K562 (cell line): ENCODE results near the gene LRRC4C. TPM values are rescaled to one million over a fixed set of nuclear protein-coding genes. Genes with fewer than 3 reads are reported as not detected.

Experiments
- ATAC-seq: fragments of 200-7000 bp; cut with Tn5 transposase; 3 replicates; pipeline ENCODE4 v1.9.1; 2020; ENCODE audit warnings: moderate library complexity
- BruUV-seq: library from RNA; stranded (reverse); fragments of 400-500 nt; replicated peaks from 2 replicates; lab custom pipeline; 2021; lab: Mats Ljungman, UMichigan
- CTCF ChIA-PET: fragments of 300-600 bp; formaldehyde crosslinking; extraction: SDS; loops from one replicate; lab custom pipeline; 2021; ENCODE audit warnings: low intra/inter-chr PET ratio; lab: Yijun Ruan, JAX
- POLR2A ChIA-PET: fragments of 300-600, 350-650 bp; sonication (Branson Sonifier 250); formaldehyde crosslinking; extraction: SDS; loops from one replicate; lab custom pipeline; 2021; ENCODE audit warnings: antibody characterized with exemption, inconsistent platforms; lab: Yijun Ruan, JAX
- DNase-seq, 4 experiments: peaks; one replicate each; pipeline versions ENCODE4 v3.0.0 to v3.0.0-alpha.2; 2011 to 2018; ENCODE audit warnings: low spot score in 3 of 4, mixed read lengths in 3 of 4; ENCODE audit errors: extremely low read depth in 1 of 4
- FAIRE-seq: peaks from 2 replicates; lab custom pipeline; 2011; peaks lifted over from hg19 to GRCh38; lab: Jason Lieb, UNC
- H2AFZ ChIP-seq: 2 replicates; pipeline ENCODE4 v1.6.0; 2011; ENCODE audit warnings: low read depth, low read length, control low read depth, inconsistent platforms
- H3K27ac ChIP-seq: fragments of 200-600 bp; 3 replicates; pipeline ENCODE4 v1.8.0; 2011; ENCODE audit warnings: low read depth, mild to moderate bottlenecking, control low read depth, inconsistent platforms, low read length, moderate library complexity, mixed read lengths; ENCODE audit errors: extremely low read depth
- H3K27me3 ChIP-seq, 2 experiments: fragments of 300-600 bp in 1 of 2; 2 replicates in 1 of 2; 3 replicates in 1 of 2; pipeline versions ENCODE4 v1.6.0 to v1.8.0; 2011; ENCODE audit warnings: inconsistent platforms in 2 of 2, low read length in 2 of 2, mild to moderate bottlenecking in 1 of 2, mixed read lengths in 1 of 2, moderate library complexity in 1 of 2; ENCODE audit not compliant: control insufficient read depth in 2 of 2, insufficient read depth in 2 of 2
- H3K36me3 ChIP-seq: fragments of 300-600 bp; 3 replicates; pipeline ENCODE4 v1.8.0; 2011; ENCODE audit warnings: mild to moderate bottlenecking, low read length, inconsistent platforms; ENCODE audit not compliant: control insufficient read depth, insufficient read depth
- H3K4me1 ChIP-seq, 2 experiments: fragments of 200-600 bp in 1 of 2; replicated peaks in 1 of 2; 2 replicates in 1 of 2; 3 replicates in 1 of 2; pipeline versions ENCODE4 v1.5.1 to v1.8.0; 2011; ENCODE audit warnings: inconsistent platforms in 2 of 2, low read length in 2 of 2, mild to moderate bottlenecking in 1 of 2, mixed read lengths in 1 of 2, moderate library complexity in 1 of 2; ENCODE audit not compliant: control insufficient read depth in 2 of 2, insufficient read depth in 2 of 2
- H3K4me2 ChIP-seq: 2 replicates; pipeline ENCODE4 v1.6.1; 2011; ENCODE audit warnings: low read length, control low read depth, inconsistent platforms, mixed read lengths; ENCODE audit not compliant: insufficient read depth
- H3K4me3 ChIP-seq: fragments of 200-600 bp; sonication (generic), shearing (Covaris generic); 2 replicates; pipeline ENCODE4 v1.5.1; 2016; ENCODE audit warnings: control low read depth, inconsistent platforms
- H3K79me2 ChIP-seq: fragments of 200-600 bp; 3 replicates; pipeline ENCODE4 v1.8.0; 2011; ENCODE audit warnings: low read length, inconsistent platforms; ENCODE audit not compliant: control insufficient read depth, insufficient read depth
- H3K9ac ChIP-seq, 2 experiments: 2 replicates each; pipeline versions ENCODE4 v1.6.0 to v1.6.1; 2011; ENCODE audit warnings: low read depth in 2 of 2, low read length in 2 of 2, control low read depth in 1 of 2, inconsistent platforms in 1 of 2, mild to moderate bottlenecking in 1 of 2, mixed read lengths in 1 of 2; ENCODE audit not compliant: insufficient read depth in 1 of 2
- H3K9me1 ChIP-seq: one replicate; pipeline ENCODE4 v1.6.0; 2011; ENCODE audit warnings: inconsistent platforms, mild to moderate bottlenecking, low read length, moderate library complexity; ENCODE audit not compliant: control insufficient read depth, insufficient read depth
- H3K9me3 ChIP-seq: replicated peaks from 2 replicates; pipeline ENCODE4 v1.5.1; 2011; ENCODE audit warnings: low read depth, low read length, inconsistent platforms; ENCODE audit not compliant: control insufficient read depth, insufficient read depth
- H4K20me1 ChIP-seq: replicated peaks from 2 replicates; pipeline ENCODE4 v1.6.1; 2011; ENCODE audit warnings: low read length, inconsistent platforms, mixed read lengths; ENCODE audit not compliant: control insufficient read depth, insufficient read depth
- DMBX1 ChIP-seq: fragments of 250-450 bp; sonication (Bioruptor Pico); IDR thresholded peaks from 2 replicates; pipeline ENCODE4 v1.8.0; 2022; ENCODE audit warnings: inconsistent platforms, mild to moderate bottlenecking, moderate library complexity, borderline replicate concordance
- MXI1 ChIP-seq: IDR thresholded peaks from 2 replicates; pipeline ENCODE4 v1.6.1; 2011; ENCODE audit warnings: low read depth, mild to moderate bottlenecking, improper control_type of control experiment, low read length
- PCBP1 ChIP-seq: fragments of 200-400 bp; formaldehyde crosslinking; IDR thresholded peaks from 2 replicates; pipeline ENCODE4 v1.6.1; 2018; ENCODE audit warnings: mild to moderate bottlenecking, low read depth, low read length; ENCODE audit not compliant: poor library complexity, severe bottlenecking
- SPI1 ChIP-seq: IDR thresholded peaks from 2 replicates; pipeline ENCODE4 v1.6.1; 2011; ENCODE audit warnings: low read depth, low read length, control low read depth, borderline replicate concordance
- ZBTB7A ChIP-seq: IDR thresholded peaks from 2 replicates; pipeline ENCODE4 v1.6.1; 2011; ENCODE audit warnings: low read depth, mild to moderate bottlenecking, low read length, moderate library complexity, borderline replicate concordance; ENCODE audit not compliant: control insufficient read depth
- ZNF124 ChIP-seq: sonication (generic); formaldehyde crosslinking; IDR thresholded peaks from 2 replicates; pipeline ENCODE4 v1.8.1; 2022; ENCODE audit warnings: missing genetic modification reagents
- ZNF165 ChIP-seq: fragments of 250-450 bp; sonication (Bioruptor Pico); IDR thresholded peaks from 2 replicates; pipeline ENCODE4 v1.4.0; 2020; ENCODE audit warnings: borderline replicate concordance
- ZNF224 ChIP-seq: sonication (generic); formaldehyde crosslinking; IDR thresholded peaks from 2 replicates; pipeline ENCODE4 v1.8.0; 2022; ENCODE audit warnings: mild to moderate bottlenecking, missing genetic modification reagents
- WGBS: fragments of 100-300 bp; shearing (Covaris generic); methylation state at CpG from one replicate; pipeline ENCODE4 v1.1.6; 2016; ENCODE audit warnings: low coverage, mixed read lengths; ENCODE audit not compliant: insufficient coverage; ENCODE audit errors: missing lambda C conversion rate; 5-methylcytosine and 5-hydroxymethylcytosine counted together
- in situ Hi-C: fragments of 300-500 bp; cut with MboI; formaldehyde crosslinking; loops from 4 replicates; pipeline ENCODE4 v1.15.0; 2018; ENCODE audit warnings: inconsistent platforms, mixed read lengths
- intact Hi-C: fragments of 100-400 bp; cut with micrococcal nuclease; formaldehyde crosslinking; loops from 2 replicates; pipeline ENCODE4 v1.14.2; 2022
- polyA plus RNA-seq, 8 experiments: library from polyadenylated mRNA; depleted of rRNA in 4 of 8; stranded (reverse) in 5 of 8; unstranded in 3 of 8; fragments of >200 nt; fragmentation: Nextera tagmentation in 2 of 8; fragmentation: Illumina TruSeq in 1 of 8; extraction: Ambion mirVana in 2 of 8; extraction: Trizol in 1 of 8; gene quantifications; 2 replicates each; pipeline versions ENCODE4 v1.2.1 to v1.2.3, GENCODE V29; 2011 to 2014; ENCODE audit warnings: inconsistent platforms in 1 of 8, missing spikeins in 1 of 8
- total RNA-seq, 7 experiments: library from RNA; depleted of rRNA in 6 of 7; stranded (reverse); fragments of >200 nt in 6 of 7; fragmentation: Illumina TruSeq in 2 of 7; extraction: Trizol in 2 of 7; gene quantifications; 2 replicates each; pipeline versions ENCODE4 v1.2.1 to v1.2.3, GENCODE V29; 2011 to 2021; ENCODE audit warnings: low replicate concordance in 1 of 7
- TF ChIP-seq, protein P1 (sequence below): fragments of 250-450 bp; sonication (Bioruptor Pico); IDR thresholded peaks from 2 replicates; pipeline ENCODE4 v1.5.0; 2021

The LRRC4C gene
- total and polyA plus RNA-seq, 9 of the 15 experiments (the other 6 are each of a cell fraction or from before 2014, with no cell fraction given): not detected

DNA sequence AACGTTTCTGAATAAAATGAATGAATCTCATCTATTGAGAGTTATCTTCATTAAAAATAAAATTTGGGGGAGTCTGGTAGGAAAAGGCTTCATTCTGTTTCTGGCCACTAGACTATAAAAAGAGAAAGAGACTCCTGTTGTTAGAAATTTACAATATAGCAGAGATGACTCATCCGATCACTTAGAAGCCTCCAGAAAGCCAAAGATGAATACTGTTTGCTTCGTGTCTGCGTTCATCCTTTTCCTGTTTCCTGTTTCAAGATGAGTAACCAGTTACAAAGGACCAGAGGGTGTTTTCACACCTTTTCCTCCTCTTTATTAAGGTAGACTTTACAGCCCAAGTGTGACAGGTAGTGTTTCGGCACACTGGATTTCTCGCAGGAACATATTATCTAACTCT lies 1120.7 kb downstream of the LRRC4C start:
- Histone ChIP-seq H3K27ac (no peak overlapping the region), H3K27me3 (no peaks in the 10 kb centered on the region), H3K4me2 (no peak overlapping the region), H3K79me2 (no peaks in the 10 kb centered on the region), H3K4me3 (no peak overlapping the region), H3K36me3 (no peaks in the 10 kb centered on the region), H3K4me1 (no peaks in the 10 kb centered on the region), H3K9me1 (no peaks in the 10 kb centered on the region)
- intact Hi-C loops: no loop called here
- ATAC-seq (no peak), FAIRE-seq (no peak)
- ChIA-PET POLR2A (no interaction called here), CTCF (no interaction called here)
- no TSS peak for BruUV-seq
- TF ChIP-seq ZNF124 (CRISPR knock-in tag) (no peak), SPI1 (no peak), ZBTB7A (no peak)
- TF ChIP-seq, protein P1, sequence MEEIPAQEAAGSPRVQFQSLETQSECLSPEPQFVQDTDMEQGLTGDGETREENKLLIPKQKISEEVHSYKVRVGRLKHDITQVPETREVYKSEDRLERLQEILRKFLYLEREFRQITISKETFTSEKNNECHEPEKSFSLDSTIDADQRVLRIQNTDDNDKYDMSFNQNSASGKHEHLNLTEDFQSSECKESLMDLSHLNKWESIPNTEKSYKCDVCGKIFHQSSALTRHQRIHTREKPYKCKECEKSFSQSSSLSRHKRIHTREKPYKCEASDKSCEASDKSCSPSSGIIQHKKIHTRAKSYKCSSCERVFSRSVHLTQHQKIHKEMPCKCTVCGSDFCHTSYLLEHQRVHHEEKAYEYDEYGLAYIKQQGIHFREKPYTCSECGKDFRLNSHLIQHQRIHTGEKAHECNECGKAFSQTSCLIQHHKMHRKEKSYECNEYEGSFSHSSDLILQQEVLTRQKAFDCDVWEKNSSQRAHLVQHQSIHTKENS (CRISPR knock-in tag): no peak
- TF ChIP-seq, all 486 proteins: peak for 0
- no peak for DNase-seq
- no peaks in the 10 kb centered on the region for H4K20me1 ChIP-seq
- H3K9me3 ChIP-seq: no peaks in the 10 kb centered on the region
- in situ Hi-C loops: no loop called here
- H3K9ac ChIP-seq: no peak overlapping the region
- 0% methylated on average over 6 of the region's 6 CpGs for WGBS
- no peak overlapping the region for H2AFZ ChIP-seq

DNA sequence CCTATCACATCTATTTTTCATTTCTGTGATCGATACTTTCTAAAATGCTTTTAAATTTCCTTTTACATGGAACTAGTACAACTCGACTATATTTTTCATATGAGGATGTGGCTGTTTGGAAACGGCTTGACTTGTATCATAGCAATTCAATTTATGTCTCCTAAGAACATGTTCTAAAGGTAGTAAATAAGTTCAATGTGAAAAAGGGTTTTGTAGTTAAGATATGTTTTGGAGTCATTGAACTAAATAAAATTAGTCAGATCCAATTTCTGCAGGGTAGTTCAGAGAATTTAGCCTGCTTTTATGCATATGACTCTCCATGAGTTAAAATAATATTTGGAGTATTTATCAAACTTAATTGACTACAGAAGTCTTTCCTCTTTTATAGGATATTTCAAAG lies 1121.4 kb downstream of the LRRC4C start:
- FAIRE-seq (no peak), ATAC-seq (no peak), DNase-seq (no peak)
- TF ChIP-seq ZNF165 (CRISPR knock-in tag) (no peak), MXI1 (no peak), ZNF224 (CRISPR knock-in tag) (no peak), PCBP1 (no peak), DMBX1 (no peak)
- Histone ChIP-seq H3K4me2 (no peak overlapping the region), H3K9me3 (no peaks in the 10 kb centered on the region), H3K9me1 (no peaks in the 10 kb centered on the region), H4K20me1 (no peaks in the 10 kb centered on the region), H3K27me3 (no peaks in the 10 kb centered on the region), H2AFZ (no peak overlapping the region), H3K4me1 (no peaks in the 10 kb centered on the region), H3K79me2 (no peaks in the 10 kb centered on the region), H3K27ac (no peak overlapping the region), H3K4me3 (no peak overlapping the region), H3K9ac (no peak overlapping the region), H3K36me3 (no peaks in the 10 kb centered on the region)
- CTCF ChIA-PET: no interaction called here
- WGBS: 0% methylated on average over 3 of the region's 3 CpGs
- no TSS peak for BruUV-seq
- in situ Hi-C loops: no loop called here
- POLR2A ChIA-PET: no interaction called here
- intact Hi-C loops: no loop called here
